PC-9 (cell line): Measurements from ENCODE around the gene COL5A1. TPM values are rescaled to one million over a fixed set of nuclear protein-coding genes. Genes with fewer than 3 reads are reported as not detected.

Experiments
- BruUV-seq: library from RNA; stranded (reverse); fragments of 400-500 nt; replicated peaks from 2 replicates; lab custom pipeline; 2021; lab: Mats Ljungman, UMichigan
- CTCF ChIA-PET: fragments of 300-600 bp; sonication (Branson Sonifier 250); formaldehyde crosslinking; loops from one replicate; lab custom pipeline; 2022; ENCODE audit warnings: antibody characterized with exemption; lab: Charles Lee
- POLR2A ChIA-PET: fragments of 300-600 bp; sonication (Branson Sonifier 250); formaldehyde crosslinking; loops from one replicate; lab custom pipeline; 2022; ENCODE audit warnings: antibody characterized with exemption; ENCODE audit not compliant: unreplicated experiment; lab: Charles Lee
- DNase-seq, 2 experiments: peaks; one replicate each; pipeline versions ENCODE4 v3.0.0 to v3.0.0-alpha.2; 2015 to 2022; ENCODE audit warnings: mixed read lengths in 1 of 2
- H2AFZ ChIP-seq: fragments of 200-600 bp; sonication (generic); 2 replicates; pipeline ENCODE4 v1.8.1; 2017; ENCODE audit warnings: antibody characterized with exemption
- H3F3A ChIP-seq: fragments of 200-600 bp; sonication (generic); 2 replicates; pipeline ENCODE4 v1.8.1; 2017; ENCODE audit warnings: antibody characterized with exemption, mild to moderate bottlenecking, low read depth; ENCODE audit not compliant: insufficient read depth
- H3K27ac ChIP-seq: fragments of 200-600 bp; sonication (generic); 2 replicates; pipeline ENCODE4 v1.6.1; 2016; ENCODE audit warnings: mixed run types
- H3K27me3 ChIP-seq: fragments of 200-600 bp; sonication (generic); 2 replicates; pipeline ENCODE4 v1.6.1; 2016; ENCODE audit warnings: low read depth, mixed run types; ENCODE audit not compliant: insufficient read depth
- H3K36me3 ChIP-seq: fragments of 200-600 bp; sonication (generic); 2 replicates; pipeline ENCODE4 v1.6.1; 2016; ENCODE audit warnings: low read depth, mixed run types
- H3K4me1 ChIP-seq: fragments of 200-600 bp; sonication (generic); replicated peaks from 2 replicates; pipeline ENCODE4 v1.6.1; 2016; ENCODE audit warnings: mixed run types; ENCODE audit not compliant: insufficient read depth
- H3K4me2 ChIP-seq: fragments of 200-600 bp; sonication (generic); 2 replicates; pipeline ENCODE4 v1.6.1; 2017; ENCODE audit warnings: mixed run types
- H3K4me3 ChIP-seq: fragments of 200-600 bp; sonication (generic); 2 replicates; pipeline ENCODE4 v1.6.1; 2016; ENCODE audit warnings: mixed run types
- H3K79me2 ChIP-seq: fragments of 200-600 bp; sonication (generic); 2 replicates; pipeline ENCODE4 v1.6.1; 2017; ENCODE audit warnings: low read depth, mixed run types
- H3K9me2 ChIP-seq: fragments of 200-600 bp; sonication (generic); 2 replicates; pipeline ENCODE4 v1.8.1; 2017; ENCODE audit warnings: mild to moderate bottlenecking; ENCODE audit not compliant: insufficient read depth
- H3K9me3 ChIP-seq: fragments of 200-600 bp; sonication (generic); 2 replicates; pipeline ENCODE4 v1.8.1; 2016; ENCODE audit warnings: low read depth; ENCODE audit not compliant: insufficient read depth
- H4K20me1 ChIP-seq: fragments of 200-600 bp; sonication (generic); 2 replicates; pipeline ENCODE4 v1.8.1; 2017; ENCODE audit not compliant: insufficient read depth
- EZH2 ChIP-seq: fragments of 200-600 bp; sonication (generic); IDR thresholded peaks from 2 replicates; pipeline ENCODE4 v1.8.0; 2017; ENCODE audit warnings: antibody characterized with exemption, low read depth
- intact Hi-C: fragments of 100-400 bp; cut with micrococcal nuclease; formaldehyde crosslinking; loops from one replicate; pipeline ENCODE4 v1.10.0; 2022; ENCODE audit not compliant: unreplicated experiment
- total RNA-seq: library from RNA; stranded (reverse); gene quantifications from 2 replicates; pipeline ENCODE4 v1.2.3, GENCODE V29; 2021
- TF ChIP-seq, protein P1 (sequence below): fragments of 200-600 bp; sonication (generic); conservative IDR thresholded peaks from 2 replicates; pipeline ENCODE4 v1.6.1; 2017; ENCODE audit warnings: mixed run types, antibody characterized with exemption, mild to moderate bottlenecking, moderate library complexity

The COL5A1 gene
- total RNA-seq, 1 experiment from 2014 or later = 15.2 TPM

DNA sequence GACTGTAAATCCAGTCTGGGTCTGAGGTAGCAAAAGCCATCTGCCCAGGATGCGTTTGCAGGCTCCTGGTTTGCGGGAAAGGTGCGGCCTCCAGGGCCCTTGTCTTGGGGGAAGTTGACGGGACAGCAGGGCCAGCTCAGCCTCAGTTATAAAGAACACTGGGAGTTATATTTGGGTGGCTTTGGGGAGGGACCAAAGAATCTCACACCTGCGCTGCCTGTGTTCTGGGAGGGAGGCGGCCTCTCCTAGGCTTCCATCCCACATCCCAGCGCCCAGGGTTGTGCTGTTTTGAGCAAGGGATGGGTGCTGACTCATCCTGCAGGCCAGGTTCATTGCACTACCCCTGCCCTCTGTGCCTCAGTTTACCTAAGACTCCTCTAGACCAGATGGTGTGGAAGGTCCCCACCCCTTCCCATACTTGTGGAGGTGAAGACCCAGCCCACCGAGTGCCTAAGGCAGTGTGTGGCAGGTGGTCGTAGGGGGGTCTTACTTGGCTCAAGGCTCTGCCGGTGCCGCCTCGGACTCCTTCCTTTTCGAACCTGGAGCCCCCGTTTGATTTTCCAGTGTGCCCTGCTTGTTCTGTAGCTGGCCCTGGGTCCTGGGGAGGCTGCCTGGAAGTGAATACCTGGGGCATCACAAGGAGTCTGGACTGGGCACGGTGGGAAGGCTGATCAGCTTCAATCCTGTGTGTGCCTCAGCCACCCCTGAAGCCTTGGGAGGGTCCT, 199.7 kb downstream of the COL5A1 start:
- H3K27me3 ChIP-seq = peaks cover 50% of the 10 kb centered on the region
- BruUV-seq = no TSS peak
- no peak overlapping the region for H3K27ac ChIP-seq
- TF ChIP-seq, protein P1, sequence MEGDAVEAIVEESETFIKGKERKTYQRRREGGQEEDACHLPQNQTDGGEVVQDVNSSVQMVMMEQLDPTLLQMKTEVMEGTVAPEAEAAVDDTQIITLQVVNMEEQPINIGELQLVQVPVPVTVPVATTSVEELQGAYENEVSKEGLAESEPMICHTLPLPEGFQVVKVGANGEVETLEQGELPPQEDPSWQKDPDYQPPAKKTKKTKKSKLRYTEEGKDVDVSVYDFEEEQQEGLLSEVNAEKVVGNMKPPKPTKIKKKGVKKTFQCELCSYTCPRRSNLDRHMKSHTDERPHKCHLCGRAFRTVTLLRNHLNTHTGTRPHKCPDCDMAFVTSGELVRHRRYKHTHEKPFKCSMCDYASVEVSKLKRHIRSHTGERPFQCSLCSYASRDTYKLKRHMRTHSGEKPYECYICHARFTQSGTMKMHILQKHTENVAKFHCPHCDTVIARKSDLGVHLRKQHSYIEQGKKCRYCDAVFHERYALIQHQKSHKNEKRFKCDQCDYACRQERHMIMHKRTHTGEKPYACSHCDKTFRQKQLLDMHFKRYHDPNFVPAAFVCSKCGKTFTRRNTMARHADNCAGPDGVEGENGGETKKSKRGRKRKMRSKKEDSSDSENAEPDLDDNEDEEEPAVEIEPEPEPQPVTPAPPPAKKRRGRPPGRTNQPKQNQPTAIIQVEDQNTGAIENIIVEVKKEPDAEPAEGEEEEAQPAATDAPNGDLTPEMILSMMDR = no peak
- no peak for TF ChIP-seq EZH2
- H3K4me1 ChIP-seq = no peaks in the 10 kb centered on the region
- intact Hi-C loops = no loop called here
- no peaks in the 10 kb centered on the region for H3K9me2 ChIP-seq
- no peaks in the 10 kb centered on the region for H3F3A ChIP-seq
- H3K79me2 ChIP-seq = no peaks in the 10 kb centered on the region
- no peak overlapping the region for H2AFZ ChIP-seq
- no peak overlapping the region for H3K4me2 ChIP-seq
- no peak overlapping the region for H3K4me3 ChIP-seq
- ChIA-PET CTCF (no interaction called here), POLR2A (no interaction called here)
- no peaks in the 10 kb centered on the region; the same call in 1 of the 2 replicates for H4K20me1 ChIP-seq
- no peak for DNase-seq
- no peaks in the 10 kb centered on the region for H3K9me3 ChIP-seq
- H3K36me3 ChIP-seq = no peaks in the 10 kb centered on the region

DNA sequence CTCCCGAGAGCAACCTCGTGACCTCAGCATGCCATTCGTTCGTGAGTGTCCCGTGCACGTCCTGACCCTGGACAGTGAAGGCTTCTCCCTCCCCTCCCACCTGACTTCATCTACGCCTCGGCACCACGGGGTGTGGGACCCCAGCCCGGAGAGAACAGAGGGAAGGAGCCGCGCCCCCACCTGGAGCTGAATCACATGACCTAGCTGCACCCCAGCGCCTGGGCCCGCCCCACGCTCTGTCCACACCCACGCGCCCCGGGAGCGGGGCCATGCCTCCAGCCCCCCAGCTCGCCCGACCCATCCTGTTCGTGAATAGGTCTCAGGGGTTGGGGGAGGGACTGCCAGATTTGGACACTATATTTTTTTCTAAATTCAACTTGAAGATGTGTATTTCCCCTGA, 200.7 kb downstream of the COL5A1 start:
- Histone ChIP-seq H4K20me1 (no peaks in the 10 kb centered on the region), H3K27ac (no peak overlapping the region), H3K4me3 (no peak overlapping the region), H2AFZ (no peak overlapping the region), H3K79me2 (no peaks in the 10 kb centered on the region), H3K9me2 (no peaks in the 10 kb centered on the region), H3K4me1 (no peaks in the 10 kb centered on the region), H3K27me3 (peaks cover 41% of the 10 kb centered on the region), H3K4me2 (no peak overlapping the region), H3K9me3 (no peaks in the 10 kb centered on the region), H3F3A (no peaks in the 10 kb centered on the region), H3K36me3 (no peaks in the 10 kb centered on the region)
- ChIA-PET CTCF (no interaction called here), POLR2A (no interaction called here)
- BruUV-seq = no TSS peak
- DNase-seq = no peak
- no peak for TF ChIP-seq EZH2
- TF ChIP-seq, protein P1 = no peak
- intact Hi-C loops = no loop called here

DNA sequence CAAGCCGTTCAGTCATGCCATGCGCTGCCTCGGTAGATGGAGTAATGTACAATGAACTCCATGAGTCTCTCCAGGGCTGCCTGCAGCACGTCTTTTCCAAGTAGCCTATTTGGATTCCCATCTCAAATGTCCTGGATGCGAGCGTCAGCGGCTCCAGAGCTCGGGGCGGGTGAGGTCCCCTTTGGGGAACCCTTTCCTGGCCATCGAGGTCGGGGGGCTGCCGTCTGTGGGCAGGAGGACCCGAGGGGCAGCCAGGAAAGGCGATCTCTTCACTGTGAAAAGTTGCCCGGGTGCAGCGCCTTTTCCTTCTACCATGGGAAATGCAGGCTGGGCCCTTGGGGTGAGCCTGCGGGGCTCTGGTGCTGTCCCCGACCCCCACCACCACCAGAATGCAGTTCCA, 202.1 kb downstream of the COL5A1 start:
- Histone ChIP-seq H3K79me2 (no peaks in the 10 kb centered on the region), H3K4me1 (no peaks in the 10 kb centered on the region), H2AFZ (no peak overlapping the region), H3K9me3 (no peaks in the 10 kb centered on the region), H3K9me2 (no peaks in the 10 kb centered on the region), H3K27me3 (peaks cover 37% of the 10 kb centered on the region), H3F3A (no peaks in the 10 kb centered on the region), H3K4me2 (no peak overlapping the region), H3K27ac (no peak overlapping the region), H3K4me3 (no peak overlapping the region), H4K20me1 (no peaks in the 10 kb centered on the region), H3K36me3 (no peaks in the 10 kb centered on the region)
- POLR2A ChIA-PET = no interaction called here
- BruUV-seq = no TSS peak
- DNase-seq = no peak
- CTCF ChIA-PET = no interaction called here
- intact Hi-C loops = no loop called here
- TF ChIP-seq, protein P1 = no peak
- no peak for TF ChIP-seq EZH2
